HEK293 (cell line): Measurements from ENCODE around the gene DTNA.

Experiments
- CTCF ChIA-PET: fragments of 350-600 bp; formaldehyde crosslinking; extraction: SDS; loops from one replicate; lab custom pipeline; 2021; ENCODE audit warnings: antibody characterized with exemption; lab: Yijun Ruan, JAX
- POLR2A ChIA-PET: fragments of 300-600 bp; formaldehyde crosslinking; extraction: SDS; loops from one replicate; lab custom pipeline; 2020; ENCODE audit warnings: antibody characterized with exemption, inconsistent platforms; lab: Yijun Ruan, JAX
- H3K27ac ChIP-seq: fragments of 200-500 bp; sonication (Bioruptor generic); 2 replicates; pipeline ENCODE4 v1.5.1; 2014; ENCODE audit warnings: low read depth, low read length, control low read depth, inconsistent platforms; ENCODE audit errors: extremely low read depth
- H3K36me3 ChIP-seq, 2 experiments: fragments of 200-500 bp in 1 of 2; sonication (Bioruptor generic) in 1 of 2; 1 replicate in 1 of 2; 2 replicates in 1 of 2; pipeline ENCODE4 v1.5.1; 2014 to 2017; ENCODE audit warnings: inconsistent platforms in 2 of 2, low read length in 2 of 2; ENCODE audit not compliant: control insufficient read depth in 2 of 2, insufficient read depth in 1 of 2
- H3K4me1 ChIP-seq: fragments of 200-500 bp; sonication (Bioruptor generic); 2 replicates; pipeline ENCODE4 v1.5.1; 2014; ENCODE audit warnings: mild to moderate bottlenecking, low read length, inconsistent platforms; ENCODE audit not compliant: control insufficient read depth, insufficient read depth
- H3K4me3 ChIP-seq: 2 replicates; pipeline ENCODE4 v1.5.1; 2011; ENCODE audit warnings: low read depth, mild to moderate bottlenecking, control low read depth, low read length, moderate library complexity
- H3K9me3 ChIP-seq: fragments of 200-500 bp; sonication (Bioruptor generic); 2 replicates; pipeline ENCODE4 v1.5.1; 2014; ENCODE audit warnings: low read depth, low read length, inconsistent platforms; ENCODE audit not compliant: control insufficient read depth, insufficient read depth
- FEZF1 ChIP-seq: fragments of 450-650 bp; formaldehyde crosslinking; IDR thresholded peaks from 2 replicates; pipeline ENCODE4 v1.5.1; 2016; ENCODE audit warnings: missing biosample characterization, missing genetic modification characterization
- GLIS1 ChIP-seq: fragments of 450-650 bp; formaldehyde crosslinking; IDR thresholded peaks from 2 replicates; pipeline ENCODE4 v1.5.1; 2016; ENCODE audit warnings: missing biosample characterization, missing genetic modification characterization
- MEIS1 ChIP-seq: sonication (generic); formaldehyde crosslinking; IDR thresholded peaks from 2 replicates; pipeline ENCODE4 v1.8.1; 2022; ENCODE audit warnings: missing genetic modification reagents, mild to moderate bottlenecking, borderline replicate concordance
- MZF1 ChIP-seq: fragments of 450-650 bp; formaldehyde crosslinking; IDR thresholded peaks from 2 replicates; pipeline ENCODE4 v1.5.1; 2017; ENCODE audit warnings: missing biosample characterization, missing genetic modification characterization, borderline replicate concordance
- SCRT2 ChIP-seq: fragments of 450-650 bp; formaldehyde crosslinking; IDR thresholded peaks from 2 replicates; pipeline ENCODE4 v1.5.1; 2016; ENCODE audit warnings: missing biosample characterization, missing genetic modification characterization
- TCF7L2 ChIP-seq: IDR thresholded peaks from 2 replicates; pipeline ENCODE4 v1.6.1; 2011; ENCODE audit warnings: low read depth, mild to moderate bottlenecking, inconsistent platforms, low read length, moderate library complexity, borderline replicate concordance
- TRIM28 ChIP-seq: IDR thresholded peaks from 2 replicates; pipeline ENCODE4 v1.6.1; 2011; ENCODE audit warnings: low read length, control low read depth, borderline replicate concordance
- YY2 ChIP-seq: fragments of 450-650 bp; formaldehyde crosslinking; IDR thresholded peaks from 2 replicates; pipeline ENCODE4 v1.5.1; 2016; ENCODE audit warnings: missing biosample characterization, missing genetic modification characterization
- ZBTB8A ChIP-seq: fragments of 450-650 bp; formaldehyde crosslinking; IDR thresholded peaks from 2 replicates; pipeline ENCODE4 v1.5.1; 2016; ENCODE audit warnings: missing biosample characterization, missing genetic modification characterization
- ZFHX2 ChIP-seq: fragments of 450-650 bp; formaldehyde crosslinking; conservative IDR thresholded peaks from 2 replicates; pipeline ENCODE4 v1.5.1; 2016; ENCODE audit warnings: missing biosample characterization, missing genetic modification characterization
- ZFP41 ChIP-seq: fragments of 450-650 bp; formaldehyde crosslinking; IDR thresholded peaks from 2 replicates; pipeline ENCODE4 v1.5.1; 2016; ENCODE audit warnings: missing biosample characterization, missing genetic modification characterization, borderline replicate concordance
- ZNF133 ChIP-seq: fragments of 450-650 bp; formaldehyde crosslinking; IDR thresholded peaks from 2 replicates; pipeline ENCODE4 v1.5.1; 2016; ENCODE audit warnings: missing biosample characterization, missing genetic modification characterization
- ZNF16 ChIP-seq: fragments of 450-650 bp; formaldehyde crosslinking; IDR thresholded peaks from 2 replicates; pipeline ENCODE4 v1.5.1; 2016; ENCODE audit warnings: low read depth, missing biosample characterization, missing genetic modification characterization
- ZNF174 ChIP-seq: fragments of 450-650 bp; formaldehyde crosslinking; IDR thresholded peaks from 2 replicates; pipeline ENCODE4 v1.5.0; 2017; ENCODE audit warnings: missing biosample characterization, mild to moderate bottlenecking, missing genetic modification characterization
- ZNF2 ChIP-seq: fragments of 450-650 bp; formaldehyde crosslinking; IDR thresholded peaks from 2 replicates; pipeline ENCODE4 v1.5.1; 2016; ENCODE audit warnings: missing biosample characterization, missing genetic modification characterization
- ZNF274 ChIP-seq, 2 experiments: fragments of 200-500 bp in 1 of 2; fragments of 450-650 bp in 1 of 2; sonication (Bioruptor generic) in 1 of 2; formaldehyde crosslinking in 1 of 2; IDR thresholded peaks; 2 replicates each; pipeline versions ENCODE4 v1.5.1 to v1.6.1; 2014 to 2016; ENCODE audit warnings: borderline replicate concordance in 1 of 2, inconsistent platforms in 1 of 2, low read length in 1 of 2, missing biosample characterization in 1 of 2, missing genetic modification characterization in 1 of 2
- ZNF302 ChIP-seq: fragments of 450-650 bp; formaldehyde crosslinking; IDR thresholded peaks from 2 replicates; pipeline ENCODE4 v1.5.1; 2016; ENCODE audit warnings: missing biosample characterization, missing genetic modification characterization, low read depth
- ZNF37A ChIP-seq: fragments of 450-650 bp; IDR thresholded peaks from 2 replicates; pipeline ENCODE4 v1.5.1; 2018; ENCODE audit warnings: missing biosample characterization, missing genetic modification characterization
- ZNF501 ChIP-seq: fragments of 450-650 bp; formaldehyde crosslinking; IDR thresholded peaks from 2 replicates; pipeline ENCODE4 v1.5.1; 2016; ENCODE audit warnings: missing biosample characterization, missing genetic modification characterization
- ZNF521 ChIP-seq: fragments of 450-650 bp; formaldehyde crosslinking; IDR thresholded peaks from 2 replicates; pipeline ENCODE4 v1.5.1; 2017; ENCODE audit warnings: missing biosample characterization, mild to moderate bottlenecking, missing genetic modification characterization
- ZNF549 ChIP-seq: fragments of 450-650 bp; IDR thresholded peaks from 2 replicates; pipeline ENCODE4 v1.5.1; 2018; ENCODE audit warnings: missing biosample characterization, missing genetic modification characterization, mild to moderate bottlenecking, inconsistent platforms, moderate library complexity
- ZNF558 ChIP-seq: fragments of 450-650 bp; formaldehyde crosslinking; IDR thresholded peaks from 2 replicates; pipeline ENCODE4 v1.5.1; 2016; ENCODE audit warnings: missing biosample characterization, missing genetic modification characterization
- ZNF560 ChIP-seq: fragments of 450-650 bp; formaldehyde crosslinking; IDR thresholded peaks from 2 replicates; pipeline ENCODE4 v1.5.1; 2017; ENCODE audit warnings: missing biosample characterization, missing genetic modification characterization, borderline replicate concordance
- ZNF561 ChIP-seq: fragments of 450-650 bp; IDR thresholded peaks from 2 replicates; pipeline ENCODE4 v1.5.1; 2018; ENCODE audit warnings: missing biosample characterization, missing genetic modification characterization, borderline replicate concordance
- ZNF654 ChIP-seq: fragments of 450-650 bp; formaldehyde crosslinking; IDR thresholded peaks from 2 replicates; pipeline ENCODE4 v1.5.1; 2016; ENCODE audit warnings: low read depth, missing biosample characterization, missing genetic modification characterization
- ZNF785 ChIP-seq: fragments of 450-650 bp; formaldehyde crosslinking; IDR thresholded peaks from 2 replicates; pipeline ENCODE4 v1.5.1; 2016; ENCODE audit warnings: missing biosample characterization, missing genetic modification characterization
- ZNF791 ChIP-seq: fragments of 450-650 bp; formaldehyde crosslinking; IDR thresholded peaks from 2 replicates; pipeline ENCODE4 v1.5.1; 2016; ENCODE audit warnings: missing biosample characterization, missing genetic modification characterization
- ZNF843 ChIP-seq: fragments of 450-650 bp; formaldehyde crosslinking; IDR thresholded peaks from 2 replicates; pipeline ENCODE4 v1.5.1; 2016; ENCODE audit warnings: missing biosample characterization, missing genetic modification characterization
- ZSCAN16 ChIP-seq: fragments of 450-650 bp; formaldehyde crosslinking; IDR thresholded peaks from 2 replicates; pipeline ENCODE4 v1.5.1; 2016; ENCODE audit warnings: missing biosample characterization, missing genetic modification characterization
- TF ChIP-seq, protein P1 (sequence below): fragments of 450-650 bp; formaldehyde crosslinking; IDR thresholded peaks from 2 replicates; pipeline ENCODE4 v1.5.1; 2016; ENCODE audit warnings: missing biosample characterization, missing genetic modification characterization
- TF ChIP-seq, protein P2 (sequence below): fragments of 450-650 bp; formaldehyde crosslinking; IDR thresholded peaks from 2 replicates; pipeline ENCODE4 v1.5.1; 2016; ENCODE audit warnings: missing biosample characterization, missing genetic modification characterization
- TF ChIP-seq, protein P3 (sequence below): fragments of 450-650 bp; formaldehyde crosslinking; IDR thresholded peaks from 2 replicates; pipeline ENCODE4 v1.5.1; 2016; ENCODE audit warnings: missing biosample characterization, missing genetic modification characterization
- TF ChIP-seq, protein P4 (sequence below): fragments of 450-650 bp; formaldehyde crosslinking; IDR thresholded peaks from 2 replicates; pipeline ENCODE4 v1.5.1; 2016; ENCODE audit warnings: missing biosample characterization, missing genetic modification characterization

The DTNA gene

GRCh38 chr18:34911661-34912384 lies 201.7 kb downstream of the DTNA start:
- ChIA-PET POLR2A (no interaction called here), CTCF (interaction anchor here (0.7 kb wide), 3 partner anchors 89 to 1758 kb away, joined by 3 to 6 read pairs (median 4); no protein-coding TSS in a partner anchor)
- Histone ChIP-seq H3K27ac (no peak overlapping the region), H3K9me3 (no peaks in the 10 kb centered on the region), H3K36me3 (no peaks in the 10 kb centered on the region), H3K4me3 (no peak overlapping the region), H3K4me1 (no peaks in the 10 kb centered on the region)
- no peak for TF ChIP-seq ZBTB8A (tag by site-specific recombination)
- TF ChIP-seq ZNF274 (IDR thresholded peaks at IDR 0.05; ENCODE audit: low read length) = no peak
- TF ChIP-seq ZNF274 (tag by site-specific recombination; IDR thresholded peaks at IDR 0.05; ENCODE audit: borderline replicate concordance) = no peak
- TF ChIP-seq MZF1 (tag by site-specific recombination) = no peak
- no peak for TF ChIP-seq ZNF501 (tag by site-specific recombination)
- no peak for TF ChIP-seq ZNF558 (tag by site-specific recombination)
- TF ChIP-seq ZNF37A (tag by site-specific recombination) = no peak
- no peak for TF ChIP-seq ZNF174
- TF ChIP-seq ZNF654 (tag by site-specific recombination) = no peak
- TF ChIP-seq TCF7L2 = no peak
- TF ChIP-seq SCRT2 (tag by site-specific recombination) = no peak
- TF ChIP-seq ZSCAN16 = no peak
- TF ChIP-seq TRIM28 = peak; percentile 68; the same call in 1 of the 2 replicates
- no peak for TF ChIP-seq ZNF521 (tag by site-specific recombination)
- TF ChIP-seq ZNF133 (tag by site-specific recombination) = no peak
- no peak for TF ChIP-seq ZNF843 (tag by site-specific recombination)
- TF ChIP-seq ZNF561 = no peak
- TF ChIP-seq, protein P1, sequence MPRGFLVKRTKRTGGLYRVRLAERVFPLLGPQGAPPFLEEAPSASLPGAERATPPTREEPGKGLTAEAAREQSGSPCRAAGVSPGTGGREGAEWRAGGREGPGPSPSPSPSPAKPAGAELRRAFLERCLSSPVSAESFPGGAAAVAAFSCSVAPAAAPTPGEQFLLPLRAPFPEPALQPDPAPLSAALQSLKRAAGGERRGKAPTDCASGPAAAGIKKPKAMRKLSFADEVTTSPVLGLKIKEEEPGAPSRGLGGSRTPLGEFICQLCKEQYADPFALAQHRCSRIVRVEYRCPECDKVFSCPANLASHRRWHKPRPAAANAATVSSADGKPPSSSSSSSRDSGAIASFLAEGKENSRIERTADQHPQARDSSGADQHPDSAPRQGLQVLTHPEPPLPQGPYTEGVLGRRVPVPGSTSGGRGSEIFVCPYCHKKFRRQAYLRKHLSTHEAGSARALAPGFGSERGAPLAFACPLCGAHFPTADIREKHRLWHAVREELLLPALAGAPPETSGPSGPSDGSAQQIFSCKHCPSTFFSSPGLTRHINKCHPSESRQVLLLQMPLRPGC (tag by site-specific recombination) = no peak
- no peak for TF ChIP-seq ZFP41 (tag by site-specific recombination)
- no peak for TF ChIP-seq ZNF302 (tag by site-specific recombination)
- TF ChIP-seq FEZF1 (tag by site-specific recombination) = 0 out of 2 replicates have a peak, but pooled peaks have one; percentile 38
- no peak for TF ChIP-seq ZNF2 (tag by site-specific recombination)
- TF ChIP-seq ZNF16 (tag by site-specific recombination) = no peak
- TF ChIP-seq ZNF785 (tag by site-specific recombination) = no peak
- TF ChIP-seq, protein P2, sequence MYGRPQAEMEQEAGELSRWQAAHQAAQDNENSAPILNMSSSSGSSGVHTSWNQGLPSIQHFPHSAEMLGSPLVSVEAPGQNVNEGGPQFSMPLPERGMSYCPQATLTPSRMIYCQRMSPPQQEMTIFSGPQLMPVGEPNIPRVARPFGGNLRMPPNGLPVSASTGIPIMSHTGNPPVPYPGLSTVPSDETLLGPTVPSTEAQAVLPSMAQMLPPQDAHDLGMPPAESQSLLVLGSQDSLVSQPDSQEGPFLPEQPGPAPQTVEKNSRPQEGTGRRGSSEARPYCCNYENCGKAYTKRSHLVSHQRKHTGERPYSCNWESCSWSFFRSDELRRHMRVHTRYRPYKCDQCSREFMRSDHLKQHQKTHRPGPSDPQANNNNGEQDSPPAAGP (tag by site-specific recombination) = no peak
- no peak for TF ChIP-seq ZNF560 (tag by site-specific recombination)
- TF ChIP-seq YY2 (tag by site-specific recombination) = no peak
- peak; percentile 30; the same call in 1 of the 2 replicates for TF ChIP-seq ZNF549 (tag by site-specific recombination)
- TF ChIP-seq GLIS1 (tag by site-specific recombination) = peak; percentile 85
- TF ChIP-seq, protein P3, sequence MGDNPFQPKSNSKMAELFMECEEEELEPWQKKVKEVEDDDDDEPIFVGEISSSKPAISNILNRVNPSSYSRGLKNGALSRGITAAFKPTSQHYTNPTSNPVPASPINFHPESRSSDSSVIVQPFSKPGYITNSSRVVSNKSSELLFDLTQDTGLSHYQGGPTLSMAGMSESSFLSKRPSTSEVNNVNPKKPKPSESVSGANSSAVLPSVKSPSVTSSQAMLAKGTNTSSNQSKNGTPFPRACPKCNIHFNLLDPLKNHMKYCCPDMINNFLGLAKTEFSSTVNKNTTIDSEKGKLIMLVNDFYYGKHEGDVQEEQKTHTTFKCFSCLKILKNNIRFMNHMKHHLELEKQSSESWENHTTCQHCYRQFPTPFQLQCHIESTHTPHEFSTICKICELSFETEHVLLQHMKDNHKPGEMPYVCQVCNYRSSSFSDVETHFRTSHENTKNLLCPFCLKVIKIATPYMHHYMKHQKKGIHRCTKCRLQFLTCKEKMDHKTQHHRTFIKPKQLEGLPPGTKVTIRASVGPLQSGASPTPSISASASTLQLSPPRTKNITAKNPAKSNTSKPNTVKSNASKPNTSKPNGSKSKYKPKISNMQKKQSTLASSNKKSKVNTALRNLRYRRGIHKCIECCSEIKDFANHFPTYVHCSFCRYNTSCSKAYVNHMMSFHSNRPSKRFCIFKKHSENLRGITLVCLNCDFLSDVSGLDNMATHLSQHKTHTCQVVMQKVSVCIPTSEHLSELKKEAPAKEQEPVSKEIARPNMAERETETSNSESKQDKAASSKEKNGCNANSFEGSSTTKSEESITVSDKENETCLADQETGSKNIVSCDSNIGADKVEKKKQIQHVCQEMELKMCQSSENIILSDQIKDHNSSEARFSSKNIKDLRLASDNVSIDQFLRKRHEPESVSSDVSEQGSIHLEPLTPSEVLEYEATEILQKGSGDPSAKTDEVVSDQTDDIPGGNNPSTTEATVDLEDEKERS (tag by site-specific recombination) = no peak
- no peak for TF ChIP-seq ZFHX2 (tag by site-specific recombination)
- no peak for TF ChIP-seq ZNF791 (tag by site-specific recombination)
- TF ChIP-seq, protein P4, sequence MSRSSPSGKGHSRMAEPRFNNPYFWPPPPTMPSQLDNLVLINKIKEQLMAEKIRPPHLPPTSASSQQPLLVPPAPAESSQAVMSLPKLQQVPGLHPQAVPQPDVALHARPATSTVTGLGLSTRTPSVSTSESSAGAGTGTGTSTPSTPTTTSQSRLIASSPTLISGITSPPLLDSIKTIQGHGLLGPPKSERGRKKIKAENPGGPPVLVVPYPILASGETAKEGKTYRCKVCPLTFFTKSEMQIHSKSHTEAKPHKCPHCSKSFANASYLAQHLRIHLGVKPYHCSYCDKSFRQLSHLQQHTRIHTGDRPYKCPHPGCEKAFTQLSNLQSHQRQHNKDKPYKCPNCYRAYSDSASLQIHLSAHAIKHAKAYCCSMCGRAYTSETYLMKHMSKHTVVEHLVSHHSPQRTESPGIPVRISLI (tag by site-specific recombination) = no peak
- no peak for TF ChIP-seq MEIS1 (CRISPR knock-in tag)
